ENCODE data around the gene TSPAN8.

TSPAN8 gene

GRCh38 chr12:71157601-71158233, at the start of gene TSPAN8:
Gene TSPAN8 (minus strand): TSS chr12:71157999. CDS start chr12:71157678, 321 bp downstream.
- H3K27ac ChIP-seq, result peak within 1 kb of the TSS; percentile 99
- no peak for TF ChIP-seq ZFX (IDR thresholded peaks at IDR 0.05; ENCODE audit: borderline replicate concordance)

- no peak overlapping the region for H3K27ac ChIP-seq
- TF ChIP-seq CTCF (IDR thresholded peaks at IDR 0.05) (no peak), ZFX (IDR thresholded peaks at IDR 0.05; ENCODE audit: borderline replicate concordance) (no peak)
Observed at GRCh38 chr12:71201136-71201679, 43.4 kb upstream of the TSPAN8 start.

GRCh38 chr12:71200706-71201105, 42.9 kb upstream of the TSPAN8 start:
- H3K27ac ChIP-seq, result no peak overlapping the region
- TF ChIP-seq ZFX (IDR thresholded peaks at IDR 0.05; ENCODE audit: borderline replicate concordance) (no peak), CTCF (IDR thresholded peaks at IDR 0.05) (no peak)

- H3K27ac ChIP-seq, result no peak overlapping the region
- TF ChIP-seq ZFX (IDR thresholded peaks at IDR 0.05; ENCODE audit: borderline replicate concordance) (no peak), CTCF (IDR thresholded peaks at IDR 0.05) (no peak)
Observed at GRCh38 chr12:71197460-71197859, 39.7 kb upstream of the TSPAN8 start.

- TF ChIP-seq CTCF (IDR thresholded peaks at IDR 0.05) (no peak), ZFX (IDR thresholded peaks at IDR 0.05; ENCODE audit: borderline replicate concordance) (no peak)
- no peak overlapping the region for H3K27ac ChIP-seq
Observed at GRCh38 chr12:71195338-71195896, 37.6 kb upstream of the TSPAN8 start.

- no peak overlapping the region for H3K27ac ChIP-seq
- TF ChIP-seq ZFX (IDR thresholded peaks at IDR 0.05; ENCODE audit: borderline replicate concordance) (no peak), CTCF (IDR thresholded peaks at IDR 0.05) (no peak)
Observed at GRCh38 chr12:71194657-71195056, 36.9 kb upstream of the TSPAN8 start.

GRCh38 chr12:71193041-71193440, 35.2 kb upstream of the TSPAN8 start:
- no peak overlapping the region for H3K27ac ChIP-seq
- no peak for TF ChIP-seq ZFX (IDR thresholded peaks at IDR 0.05; ENCODE audit: borderline replicate concordance)

- H3K27ac ChIP-seq, result no peak overlapping the region
- TF ChIP-seq CTCF (IDR thresholded peaks at IDR 0.05) (no peak), ZFX (IDR thresholded peaks at IDR 0.05; ENCODE audit: borderline replicate concordance) (no peak)
Observed at GRCh38 chr12:71191509-71192196, 33.9 kb upstream of the TSPAN8 start.

All from 22Rv1 (cell line).